ENCODE results near the gene OR1F1. TPM values are rescaled to one million over a fixed set of nuclear protein-coding genes. Genes with fewer than 3 reads are reported as not detected.

OR1F1 gene
- total RNA-seq, 1 experiment from 2014 or later = 0.26 TPM

DNA sequence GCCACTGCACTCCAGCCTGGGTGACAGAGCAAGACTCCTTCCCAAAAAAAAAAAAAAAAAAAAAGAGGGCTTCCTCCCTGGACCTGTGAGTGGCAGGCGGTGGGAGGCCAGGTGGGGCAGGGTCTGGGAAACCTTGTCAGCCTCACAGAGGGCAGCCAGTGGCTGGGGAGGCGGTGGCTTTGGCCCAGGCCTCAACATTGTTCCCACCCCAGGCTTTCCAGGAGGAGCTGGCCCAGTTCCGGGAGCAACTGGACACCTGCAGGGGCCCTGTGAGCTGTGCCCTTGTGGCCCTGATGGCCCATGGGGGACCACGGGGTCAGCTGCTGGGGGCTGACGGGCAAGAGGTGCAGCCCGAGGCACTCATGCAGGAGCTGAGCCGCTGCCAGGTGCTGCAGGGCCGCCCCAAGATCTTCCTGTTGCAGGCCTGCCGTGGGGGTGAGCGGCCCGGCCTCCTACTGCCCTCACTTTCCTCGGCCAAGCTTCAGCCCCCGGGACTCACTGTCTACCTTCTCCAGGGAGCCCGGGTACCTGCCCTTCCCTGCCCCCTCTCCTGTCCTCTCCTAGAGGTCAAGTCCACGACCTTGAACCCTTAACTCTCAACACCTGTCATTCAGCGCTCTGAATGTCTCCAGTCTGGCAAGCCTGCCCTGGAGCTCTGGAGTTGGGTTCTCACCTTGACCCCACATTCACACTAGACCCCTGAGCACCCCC is 40.8 kb upstream of the OR1F1 start:
- ChIA-PET CTCF (interaction anchor here (0.8 kb wide), 1 partner anchor 18 kb away, joined by 7 read pairs; no protein-coding TSS in a partner anchor), POLR2A (interaction anchor here (0.8 kb wide), 1 partner anchor 12 kb away, joined by 4 read pairs; the partner anchor contains the start of gene ZNF213)
- no peak overlapping the region for H3K27ac ChIP-seq (ENCODE audit: low read length)
- in situ Hi-C loops (cut with HindIII; ENCODE audit: low pct_unique_long_range_greater_than_20kb, low sequenced_read_pairs) (no loop called here), intact Hi-C loops (cut with micrococcal nuclease; ENCODE audit: unreplicated experiment) (no loop called here)
- no peaks in the 10 kb centered on the region for H3K9me3 ChIP-seq (ENCODE audit: control insufficient read depth, insufficient read depth, low read depth, low read length)
- H3K4me3 ChIP-seq (ENCODE audit: low read depth in 2 of 2, low read length in 2 of 2) = no peak overlapping the region
- peaks cover 10% of the 10 kb centered on the region; the same call in 1 of the 2 replicates for H3K4me1 ChIP-seq (ENCODE audit: control insufficient read depth, insufficient read depth, low read length)
- H3K36me3 ChIP-seq (ENCODE audit: control insufficient read depth, insufficient read depth, low read length) = peaks cover 2% of the 10 kb centered on the region; the same call in 1 of the 2 replicates
- no TSS peak for BruUV-seq (replicated peaks)
- TF ChIP-seq, protein P1, sequence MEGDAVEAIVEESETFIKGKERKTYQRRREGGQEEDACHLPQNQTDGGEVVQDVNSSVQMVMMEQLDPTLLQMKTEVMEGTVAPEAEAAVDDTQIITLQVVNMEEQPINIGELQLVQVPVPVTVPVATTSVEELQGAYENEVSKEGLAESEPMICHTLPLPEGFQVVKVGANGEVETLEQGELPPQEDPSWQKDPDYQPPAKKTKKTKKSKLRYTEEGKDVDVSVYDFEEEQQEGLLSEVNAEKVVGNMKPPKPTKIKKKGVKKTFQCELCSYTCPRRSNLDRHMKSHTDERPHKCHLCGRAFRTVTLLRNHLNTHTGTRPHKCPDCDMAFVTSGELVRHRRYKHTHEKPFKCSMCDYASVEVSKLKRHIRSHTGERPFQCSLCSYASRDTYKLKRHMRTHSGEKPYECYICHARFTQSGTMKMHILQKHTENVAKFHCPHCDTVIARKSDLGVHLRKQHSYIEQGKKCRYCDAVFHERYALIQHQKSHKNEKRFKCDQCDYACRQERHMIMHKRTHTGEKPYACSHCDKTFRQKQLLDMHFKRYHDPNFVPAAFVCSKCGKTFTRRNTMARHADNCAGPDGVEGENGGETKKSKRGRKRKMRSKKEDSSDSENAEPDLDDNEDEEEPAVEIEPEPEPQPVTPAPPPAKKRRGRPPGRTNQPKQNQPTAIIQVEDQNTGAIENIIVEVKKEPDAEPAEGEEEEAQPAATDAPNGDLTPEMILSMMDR (IDR thresholded peaks at IDR 0.05) = no peak
- no peak for TF ChIP-seq SIN3A (IDR thresholded peaks at IDR 0.05; ENCODE audit: borderline replicate concordance, insufficient read depth, low read depth, low read length)
- TF ChIP-seq POLR2AphosphoS5 (IDR thresholded peaks at IDR 0.05; ENCODE audit: low read depth, low read length) = no peak
- no peak for TF ChIP-seq TCF7L2 (IDR thresholded peaks at IDR 0.05; ENCODE audit: low read depth, low read length)
- TF ChIP-seq, protein P2, sequence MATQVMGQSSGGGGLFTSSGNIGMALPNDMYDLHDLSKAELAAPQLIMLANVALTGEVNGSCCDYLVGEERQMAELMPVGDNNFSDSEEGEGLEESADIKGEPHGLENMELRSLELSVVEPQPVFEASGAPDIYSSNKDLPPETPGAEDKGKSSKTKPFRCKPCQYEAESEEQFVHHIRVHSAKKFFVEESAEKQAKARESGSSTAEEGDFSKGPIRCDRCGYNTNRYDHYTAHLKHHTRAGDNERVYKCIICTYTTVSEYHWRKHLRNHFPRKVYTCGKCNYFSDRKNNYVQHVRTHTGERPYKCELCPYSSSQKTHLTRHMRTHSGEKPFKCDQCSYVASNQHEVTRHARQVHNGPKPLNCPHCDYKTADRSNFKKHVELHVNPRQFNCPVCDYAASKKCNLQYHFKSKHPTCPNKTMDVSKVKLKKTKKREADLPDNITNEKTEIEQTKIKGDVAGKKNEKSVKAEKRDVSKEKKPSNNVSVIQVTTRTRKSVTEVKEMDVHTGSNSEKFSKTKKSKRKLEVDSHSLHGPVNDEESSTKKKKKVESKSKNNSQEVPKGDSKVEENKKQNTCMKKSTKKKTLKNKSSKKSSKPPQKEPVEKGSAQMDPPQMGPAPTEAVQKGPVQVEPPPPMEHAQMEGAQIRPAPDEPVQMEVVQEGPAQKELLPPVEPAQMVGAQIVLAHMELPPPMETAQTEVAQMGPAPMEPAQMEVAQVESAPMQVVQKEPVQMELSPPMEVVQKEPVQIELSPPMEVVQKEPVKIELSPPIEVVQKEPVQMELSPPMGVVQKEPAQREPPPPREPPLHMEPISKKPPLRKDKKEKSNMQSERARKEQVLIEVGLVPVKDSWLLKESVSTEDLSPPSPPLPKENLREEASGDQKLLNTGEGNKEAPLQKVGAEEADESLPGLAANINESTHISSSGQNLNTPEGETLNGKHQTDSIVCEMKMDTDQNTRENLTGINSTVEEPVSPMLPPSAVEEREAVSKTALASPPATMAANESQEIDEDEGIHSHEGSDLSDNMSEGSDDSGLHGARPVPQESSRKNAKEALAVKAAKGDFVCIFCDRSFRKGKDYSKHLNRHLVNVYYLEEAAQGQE (IDR thresholded peaks at IDR 0.05; ENCODE audit: insufficient read depth in 1 of 2, low read depth in 2 of 2, low read length in 1 of 2) = no peak
- no peaks in the 10 kb centered on the region for H3K27me3 ChIP-seq (ENCODE audit: control insufficient read depth, insufficient read depth, low read length)
- ATAC-seq (no peak), DNase-seq (ENCODE audit: low read depth, low spot score) (no peak)

DNA sequence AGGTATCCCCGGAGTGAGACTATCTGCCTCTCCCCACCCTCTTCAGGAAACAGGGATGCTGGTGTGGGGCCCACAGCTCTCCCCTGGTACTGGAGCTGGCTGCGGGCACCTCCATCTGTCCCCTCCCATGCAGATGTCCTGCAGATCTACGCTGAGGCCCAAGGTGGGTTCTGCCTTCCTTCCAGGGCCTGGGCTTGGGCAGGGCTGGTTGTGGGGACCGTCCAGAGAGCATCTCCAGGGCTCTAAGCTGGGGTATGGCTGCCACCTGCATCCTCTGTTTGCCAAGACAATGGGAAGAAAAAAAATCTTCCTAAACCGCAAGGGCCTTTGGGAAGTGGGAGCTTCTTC is 40.3 kb upstream of the OR1F1 start:
- H3K36me3 ChIP-seq (ENCODE audit: control insufficient read depth, insufficient read depth, low read length) = peaks cover 2% of the 10 kb centered on the region; the same call in 1 of the 2 replicates
- H3K4me3 ChIP-seq (ENCODE audit: low read depth in 2 of 2, low read length in 2 of 2) = no peak overlapping the region
- no peaks in the 10 kb centered on the region for H3K9me3 ChIP-seq (ENCODE audit: control insufficient read depth, insufficient read depth, low read depth, low read length)
- in situ Hi-C loops (cut with HindIII; ENCODE audit: low pct_unique_long_range_greater_than_20kb, low sequenced_read_pairs) (no loop called here), intact Hi-C loops (cut with micrococcal nuclease; ENCODE audit: unreplicated experiment) (no loop called here)
- no TSS peak for BruUV-seq (replicated peaks)
- no peaks in the 10 kb centered on the region for H3K27me3 ChIP-seq (ENCODE audit: control insufficient read depth, insufficient read depth, low read length)
- no peak for DNase-seq (ENCODE audit: low read depth, low spot score)
- no peak for ATAC-seq
- TF ChIP-seq TCF7L2 (IDR thresholded peaks at IDR 0.05; ENCODE audit: low read depth, low read length) (no peak), POLR2AphosphoS5 (IDR thresholded peaks at IDR 0.05; ENCODE audit: low read depth, low read length) (no peak)
- TF ChIP-seq, protein P2 (IDR thresholded peaks at IDR 0.05; ENCODE audit: insufficient read depth in 1 of 2, low read depth in 2 of 2, low read length in 1 of 2) = no peak
- ChIA-PET CTCF (interaction anchor here (0.8 kb wide), 2 partner anchors 9 to 18 kb away, joined by 4 to 7 read pairs; no protein-coding TSS in a partner anchor), POLR2A (interaction anchor here (0.5 to 0.8 kb wide), 2 partner anchors 13 to 14 kb away, joined by 3 to 4 read pairs; partner anchors contain the start of gene ZNF213)
- no peak overlapping the region for H3K27ac ChIP-seq (ENCODE audit: low read length)
- H3K4me1 ChIP-seq (ENCODE audit: control insufficient read depth, insufficient read depth, low read length) = peaks cover 10% of the 10 kb centered on the region; the same call in 1 of the 2 replicates

Data from Panc1 (cell line).